ENCODE results near the gene AGR2. TPM values are rescaled to one million over a fixed set of nuclear protein-coding genes. Genes with fewer than 3 reads are reported as not detected.
"Not testable (repeated sequence)": the region's sequence is repeated elsewhere in the genome, so short reads cannot be mapped to it uniquely, and the experiment has no call there.

Gene AGR2
- total RNA-seq, 1 donor from 2014 or later: 1.2 TPM

GRCh38 chr7:16774986-16775385, 29.8 kb downstream of the AGR2 start:
- no peak for ATAC-seq
- DNase-seq (ENCODE audit: low spot score): no peak

DNA sequence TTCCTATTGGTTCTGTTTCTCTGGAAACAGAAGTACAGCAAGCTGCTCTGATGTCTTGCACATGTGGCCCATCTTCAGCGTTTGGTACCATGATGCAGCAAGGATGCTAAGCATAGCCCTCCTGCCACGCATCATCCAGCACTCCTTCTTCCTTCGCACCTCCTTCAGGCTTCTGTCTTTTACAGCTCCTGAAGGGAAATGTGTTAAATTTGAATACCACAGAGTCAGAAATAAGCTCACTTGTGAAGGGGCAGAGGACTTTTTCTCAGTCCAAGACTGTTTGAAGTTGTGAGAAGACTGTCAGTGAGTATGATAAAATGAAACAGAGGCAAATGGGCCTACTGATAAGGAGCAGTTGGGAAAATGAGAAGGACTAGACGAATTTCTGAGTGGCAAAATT, 30.5 kb downstream of the AGR2 start:
- no peak for ATAC-seq

GRCh38 chr7:16773884-16774283, 30.9 kb downstream of the AGR2 start:
- no peak for ATAC-seq
- no peak for DNase-seq (ENCODE audit: low spot score)

More for the DNA sequence above, 30.5 kb downstream of the AGR2 start:
- DNase-seq (ENCODE audit: low spot score): no peak

- DNase-seq (ENCODE audit: low spot score) (no peak), ATAC-seq (no peak)
Measured at GRCh38 chr7:16773326-16773725, 31.5 kb downstream of the AGR2 start.

DNA sequence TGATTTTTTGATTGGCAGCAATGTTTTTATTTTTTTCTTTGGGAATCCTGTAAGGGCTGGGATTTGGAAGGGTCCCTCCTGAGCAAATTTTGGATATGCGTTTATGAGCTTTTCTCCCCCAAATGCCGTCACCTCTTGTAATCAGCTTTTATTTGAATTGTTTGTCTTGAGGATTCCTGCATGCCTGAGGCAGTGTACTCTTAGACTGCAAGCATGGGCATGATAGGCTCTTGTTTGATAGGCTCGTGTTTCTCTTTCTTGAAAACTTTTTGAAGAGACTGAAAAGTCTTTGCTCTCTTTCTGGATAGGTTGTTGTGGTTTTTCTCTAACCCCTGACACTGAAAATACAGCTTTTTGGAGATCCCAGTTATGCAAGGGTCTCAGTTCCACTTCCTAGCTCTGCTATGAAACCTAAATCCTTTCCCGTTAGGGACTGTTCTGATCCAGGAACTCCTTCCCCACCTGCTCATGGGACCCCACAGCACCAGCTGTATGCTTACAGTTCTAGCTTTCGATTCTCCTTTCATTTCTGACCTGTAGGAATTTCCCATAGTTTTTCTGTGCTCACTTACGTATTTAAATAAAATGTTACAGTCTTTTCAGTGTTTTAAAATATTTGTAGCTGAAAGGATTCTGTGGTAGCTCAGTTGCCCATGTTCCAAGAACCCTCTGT, 34.0 kb downstream of the AGR2 start:
- DNase-seq (ENCODE audit: low spot score): no peak
- ATAC-seq: no peak

DNA sequence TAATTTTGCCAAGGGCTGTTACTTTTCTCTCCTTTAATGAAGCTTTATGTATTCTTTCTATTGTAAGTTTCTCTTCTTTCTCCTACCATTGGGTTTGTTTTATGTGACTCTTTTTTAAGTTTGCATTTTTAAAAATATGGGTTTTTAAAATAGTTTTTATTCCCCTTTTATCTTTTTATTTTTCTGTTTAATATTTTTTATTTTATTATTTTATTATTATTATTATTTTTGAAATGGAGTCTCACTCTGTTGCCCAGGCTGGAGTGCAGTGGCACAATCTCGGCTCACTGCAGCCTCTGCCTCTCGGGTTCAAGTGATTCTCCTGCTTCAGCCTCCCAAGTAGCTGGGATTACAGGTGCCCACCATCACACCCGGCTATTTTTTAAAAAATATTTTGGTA, 34.8 kb downstream of the AGR2 start:
- not testable (repeated sequence) for ATAC-seq; DNase-seq (ENCODE audit: low spot score)

- ATAC-seq (no peak), DNase-seq (ENCODE audit: low spot score) (no peak)
Measured at GRCh38 chr7:16765436-16765859, 39.4 kb downstream of the AGR2 start.

- DNase-seq (ENCODE audit: low spot score) (no peak), ATAC-seq (no peak)
Measured at GRCh38 chr7:16764942-16765341, 39.9 kb downstream of the AGR2 start.

- DNase-seq (ENCODE audit: low spot score) (no peak), ATAC-seq (no peak)
Measured at GRCh38 chr7:16762177-16762576, 42.6 kb downstream of the AGR2 start.

GRCh38 chr7:16759840-16760239, 45.0 kb downstream of the AGR2 start:
- DNase-seq (ENCODE audit: low spot score) (no peak), ATAC-seq (no peak)

DNA sequence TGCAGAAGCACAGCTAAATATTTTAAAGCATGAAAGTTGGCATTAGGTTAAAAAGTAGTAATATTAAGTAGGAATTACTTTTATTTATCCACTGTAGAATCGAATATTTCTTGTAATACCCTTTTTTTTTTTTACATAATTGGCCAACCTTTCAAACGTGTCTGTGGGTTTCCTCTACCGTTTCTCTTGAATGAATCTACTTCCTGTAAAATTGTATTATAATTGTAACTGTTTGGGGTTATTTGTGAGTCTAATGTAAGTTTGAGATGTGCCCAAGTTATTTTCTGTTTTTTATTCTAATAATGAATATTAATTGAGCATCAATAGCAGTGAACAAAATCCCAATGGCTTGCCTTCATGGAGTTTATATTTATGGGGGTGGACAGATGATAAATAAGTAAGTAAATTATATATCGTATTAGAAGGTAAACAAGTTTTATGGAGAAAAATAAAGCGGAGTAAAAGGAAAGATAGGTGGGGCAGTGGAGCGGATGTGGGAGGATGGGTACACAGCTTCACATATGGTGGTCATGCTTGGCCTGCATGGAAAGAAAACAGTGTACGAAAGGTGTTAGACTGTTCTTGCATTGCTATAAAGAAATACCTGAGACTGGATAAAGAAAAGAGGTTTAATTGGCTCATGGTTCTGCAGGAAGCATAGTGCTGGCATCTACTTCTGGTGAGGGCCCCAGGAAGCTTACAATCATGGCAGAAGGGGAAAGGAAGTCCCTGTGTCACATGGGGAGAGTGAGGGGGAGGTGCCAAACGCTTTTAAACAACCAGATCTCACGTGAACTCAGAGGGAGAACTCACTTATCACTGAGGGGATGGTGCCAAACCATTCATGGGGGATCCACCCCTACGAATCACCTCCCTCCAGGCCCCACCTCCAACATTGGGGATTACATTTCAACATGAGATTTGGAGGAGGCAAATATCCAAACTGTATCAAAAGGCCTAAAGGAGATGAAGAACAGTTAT, 45.9 kb downstream of the AGR2 start:
- no peak for ATAC-seq
- no peak for DNase-seq (ENCODE audit: low spot score)

DNA sequence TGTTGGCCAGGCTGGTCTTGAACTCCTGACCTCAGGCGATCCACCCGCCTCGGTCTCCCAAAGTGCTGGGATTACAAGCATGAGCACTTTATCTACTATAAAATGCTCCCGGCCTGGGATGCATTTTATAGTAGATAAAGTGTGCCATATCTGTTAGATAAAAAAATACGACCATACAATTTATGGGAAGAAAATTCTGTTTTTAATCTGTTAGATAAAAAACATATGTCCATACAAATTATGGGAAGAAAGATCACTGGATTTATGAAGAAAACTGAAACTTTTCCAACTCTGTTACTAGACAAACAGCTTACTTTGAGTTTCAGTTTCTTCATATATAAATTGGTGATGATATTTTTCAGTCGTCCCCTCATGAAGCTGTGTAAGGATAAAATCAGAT, 46.8 kb downstream of the AGR2 start:
- ATAC-seq (no peak), DNase-seq (ENCODE audit: low spot score) (no peak)

DNA sequence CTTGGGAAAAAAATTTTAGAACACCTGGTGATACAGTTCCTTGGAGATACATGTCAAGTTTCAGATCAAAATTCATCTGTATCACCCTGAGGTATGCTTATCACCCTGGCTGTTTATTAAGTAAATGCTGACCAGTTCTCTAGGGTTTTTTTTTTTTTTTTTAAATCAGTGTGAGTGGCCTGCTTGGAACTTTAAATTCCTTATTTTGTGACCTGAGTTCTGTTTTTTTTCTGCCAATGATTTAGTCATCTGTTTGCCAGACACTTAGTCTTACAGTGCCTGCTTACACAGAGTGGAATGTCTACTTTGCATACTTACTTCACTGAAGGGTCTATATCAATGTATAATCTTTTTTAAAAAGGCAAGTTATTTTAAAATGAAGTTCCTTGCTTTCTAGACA, 49.4 kb downstream of the AGR2 start:
- DNase-seq (ENCODE audit: low spot score) (no peak), ATAC-seq (no peak)

GRCh38 chr7:16754856-16755317, 49.9 kb downstream of the AGR2 start:
- DNase-seq (ENCODE audit: low spot score) (no peak), ATAC-seq (no peak)

GRCh38 chr7:16753932-16754855, 50.6 kb downstream of the AGR2 start:
- ATAC-seq (peak; percentile 55), DNase-seq (ENCODE audit: low spot score) (peak; percentile 56)

DNA sequence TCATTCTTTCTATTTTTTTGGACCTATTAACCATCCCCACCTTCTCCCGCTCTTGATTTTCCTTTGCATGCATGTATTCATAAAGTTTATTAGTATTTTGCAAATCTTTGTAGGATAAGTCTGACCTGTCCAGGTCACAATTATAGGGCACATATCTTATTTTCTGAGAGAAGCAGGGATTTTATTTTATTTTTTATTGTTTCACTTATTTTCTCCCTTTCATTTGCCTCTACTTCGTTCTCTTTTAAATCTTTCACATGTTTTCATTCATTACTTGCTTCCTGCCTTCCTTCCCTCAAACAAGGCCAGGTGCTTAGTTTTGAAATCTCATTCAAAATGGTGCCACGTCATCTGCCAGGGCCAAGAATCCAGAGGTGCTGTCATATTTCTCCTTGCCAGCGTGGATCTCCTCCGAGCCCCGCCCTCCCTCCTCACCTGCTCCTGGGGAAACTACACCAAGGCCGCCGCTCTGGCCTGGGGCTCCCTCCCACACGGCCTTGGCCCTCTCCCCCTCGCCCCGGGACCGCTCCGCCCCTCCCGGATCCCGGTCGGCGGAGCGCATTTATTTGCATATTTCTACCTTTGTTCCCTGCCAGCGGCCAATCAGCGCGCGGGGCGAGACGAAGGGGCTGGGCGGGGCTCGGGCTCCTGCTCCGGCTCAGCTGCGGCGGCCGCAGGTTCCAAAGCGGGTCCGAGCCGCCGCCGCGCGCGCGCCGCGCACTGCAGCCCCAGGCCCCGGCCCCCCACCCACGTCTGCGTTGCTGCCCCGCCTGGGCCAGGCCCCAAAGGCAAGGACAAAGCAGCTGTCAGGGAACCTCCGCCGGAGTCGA, 51.5 kb downstream of the AGR2 start, which contains the start of gene TSPAN13:
TSS of gene TSPAN13 (plus strand) at position 654 of the 830 bp plus-strand sequence. CDS start 213 bp downstream, outside the sequence.
- peak; percentile 95 for DNase-seq (ENCODE audit: low spot score)
- peak; percentile 96 for ATAC-seq

DNA sequence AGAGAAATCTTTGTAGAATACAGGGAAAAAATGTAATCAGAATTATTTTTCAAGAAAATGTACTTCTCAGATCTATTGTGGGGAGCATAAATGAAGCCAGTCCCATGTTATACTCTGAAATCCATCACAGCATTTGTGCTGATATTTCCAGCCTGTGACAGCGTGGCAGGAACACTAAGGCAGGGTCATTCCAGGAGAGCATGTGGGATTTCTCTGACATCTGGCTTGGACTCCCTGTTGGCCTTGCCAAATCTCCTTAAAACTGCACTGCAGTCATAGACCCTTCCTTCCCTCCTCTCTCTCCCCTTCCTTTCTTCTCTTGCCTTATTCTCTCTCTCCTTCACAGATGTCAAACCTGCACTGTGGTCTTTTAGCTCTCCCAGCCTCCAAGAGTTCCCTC, 57.7 kb downstream of the AGR2 start:
- DNase-seq (ENCODE audit: low spot score) (no peak), ATAC-seq (peak; percentile 57)

GRCh38 chr7:16745645-16746044, 59.2 kb downstream of the AGR2 start:
- no peak for ATAC-seq
- no peak for DNase-seq (ENCODE audit: low spot score)

GRCh38 chr7:16744518-16745250, 60.1 kb downstream of the AGR2 start:
- no peak for DNase-seq (ENCODE audit: low spot score)
- peak; percentile 32 for ATAC-seq
